ENCODE results near the gene E2F3.

GRCh38 chr6:20511852-20512251, 110.2 kb downstream of the E2F3 start:
- TF ChIP-seq ZNF549 (tag by site-specific recombination; IDR thresholded peaks at IDR 0.05) (no peak), ZNF670 (tag by site-specific recombination; IDR thresholded peaks at IDR 0.05; ENCODE audit: low read depth) (no peak), ZNF157 (tag by site-specific recombination; IDR thresholded peaks at IDR 0.05) (no peak), GLI4 (tag by site-specific recombination; IDR thresholded peaks at IDR 0.05) (no peak), ZNF121 (tag by site-specific recombination; IDR thresholded peaks at IDR 0.05) (no peak), ZNF513 (tag by site-specific recombination; IDR thresholded peaks at IDR 0.05) (no peak), ZNF530 (tag by site-specific recombination; IDR thresholded peaks at IDR 0.05; ENCODE audit: low read depth) (no peak)
- TF ChIP-seq, protein P1, sequence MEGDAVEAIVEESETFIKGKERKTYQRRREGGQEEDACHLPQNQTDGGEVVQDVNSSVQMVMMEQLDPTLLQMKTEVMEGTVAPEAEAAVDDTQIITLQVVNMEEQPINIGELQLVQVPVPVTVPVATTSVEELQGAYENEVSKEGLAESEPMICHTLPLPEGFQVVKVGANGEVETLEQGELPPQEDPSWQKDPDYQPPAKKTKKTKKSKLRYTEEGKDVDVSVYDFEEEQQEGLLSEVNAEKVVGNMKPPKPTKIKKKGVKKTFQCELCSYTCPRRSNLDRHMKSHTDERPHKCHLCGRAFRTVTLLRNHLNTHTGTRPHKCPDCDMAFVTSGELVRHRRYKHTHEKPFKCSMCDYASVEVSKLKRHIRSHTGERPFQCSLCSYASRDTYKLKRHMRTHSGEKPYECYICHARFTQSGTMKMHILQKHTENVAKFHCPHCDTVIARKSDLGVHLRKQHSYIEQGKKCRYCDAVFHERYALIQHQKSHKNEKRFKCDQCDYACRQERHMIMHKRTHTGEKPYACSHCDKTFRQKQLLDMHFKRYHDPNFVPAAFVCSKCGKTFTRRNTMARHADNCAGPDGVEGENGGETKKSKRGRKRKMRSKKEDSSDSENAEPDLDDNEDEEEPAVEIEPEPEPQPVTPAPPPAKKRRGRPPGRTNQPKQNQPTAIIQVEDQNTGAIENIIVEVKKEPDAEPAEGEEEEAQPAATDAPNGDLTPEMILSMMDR (tag by site-specific recombination; IDR thresholded peaks at IDR 0.05) = no peak
- TF ChIP-seq, protein P2, sequence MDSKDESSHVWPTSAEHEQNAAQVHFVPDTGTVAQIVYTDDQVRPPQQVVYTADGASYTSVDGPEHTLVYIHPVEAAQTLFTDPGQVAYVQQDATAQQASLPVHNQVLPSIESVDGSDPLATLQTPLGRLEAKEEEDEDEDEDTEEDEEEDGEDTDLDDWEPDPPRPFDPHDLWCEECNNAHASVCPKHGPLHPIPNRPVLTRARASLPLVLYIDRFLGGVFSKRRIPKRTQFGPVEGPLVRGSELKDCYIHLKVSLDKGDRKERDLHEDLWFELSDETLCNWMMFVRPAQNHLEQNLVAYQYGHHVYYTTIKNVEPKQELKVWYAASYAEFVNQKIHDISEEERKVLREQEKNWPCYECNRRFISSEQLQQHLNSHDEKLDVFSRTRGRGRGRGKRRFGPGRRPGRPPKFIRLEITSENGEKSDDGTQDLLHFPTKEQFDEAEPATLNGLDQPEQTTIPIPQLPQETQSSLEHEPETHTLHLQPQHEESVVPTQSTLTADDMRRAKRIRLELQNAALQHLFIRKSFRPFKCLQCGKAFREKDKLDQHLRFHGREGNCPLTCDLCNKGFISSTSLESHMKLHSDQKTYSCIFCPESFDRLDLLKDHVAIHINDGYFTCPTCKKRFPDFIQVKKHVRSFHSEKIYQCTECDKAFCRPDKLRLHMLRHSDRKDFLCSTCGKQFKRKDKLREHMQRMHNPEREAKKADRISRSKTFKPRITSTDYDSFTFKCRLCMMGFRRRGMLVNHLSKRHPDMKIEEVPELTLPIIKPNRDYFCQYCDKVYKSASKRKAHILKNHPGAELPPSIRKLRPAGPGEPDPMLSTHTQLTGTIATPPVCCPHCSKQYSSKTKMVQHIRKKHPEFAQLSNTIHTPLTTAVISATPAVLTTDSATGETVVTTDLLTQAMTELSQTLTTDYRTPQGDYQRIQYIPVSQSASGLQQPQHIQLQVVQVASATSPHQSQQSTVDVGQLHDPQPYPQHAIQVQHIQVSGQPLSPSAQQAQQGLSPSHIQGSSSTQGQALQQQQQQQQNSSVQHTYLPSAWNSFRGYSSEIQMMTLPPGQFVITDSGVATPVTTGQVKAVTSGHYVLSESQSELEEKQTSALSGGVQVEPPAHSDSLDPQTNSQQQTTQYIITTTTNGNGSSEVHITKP (tag by site-specific recombination; IDR thresholded peaks at IDR 0.05) = no peak
- TF ChIP-seq, protein P3, sequence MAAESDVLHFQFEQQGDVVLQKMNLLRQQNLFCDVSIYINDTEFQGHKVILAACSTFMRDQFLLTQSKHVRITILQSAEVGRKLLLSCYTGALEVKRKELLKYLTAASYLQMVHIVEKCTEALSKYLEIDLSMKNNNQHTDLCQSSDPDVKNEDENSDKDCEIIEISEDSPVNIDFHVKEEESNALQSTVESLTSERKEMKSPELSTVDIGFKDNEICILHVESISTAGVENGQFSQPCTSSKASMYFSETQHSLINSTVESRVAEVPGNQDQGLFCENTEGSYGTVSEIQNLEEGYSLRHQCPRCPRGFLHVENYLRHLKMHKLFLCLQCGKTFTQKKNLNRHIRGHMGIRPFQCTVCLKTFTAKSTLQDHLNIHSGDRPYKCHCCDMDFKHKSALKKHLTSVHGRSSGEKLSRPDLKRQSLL (tag by site-specific recombination; IDR thresholded peaks at IDR 0.05) = no peak
